ENCODE results near the gene GBF1.
"Not testable (repeated sequence)": the region's sequence is repeated elsewhere in the genome, so short reads cannot be mapped to it uniquely, and the experiment has no call there.

GBF1 gene

GRCh38 chr10:102234888-102235597 lies 10.3 kb upstream of the GBF1 start:
- no peak for DNase-seq

GRCh38 chr10:102235598-102235920 lies 9.8 kb upstream of the GBF1 start:
- DNase-seq: no peak

DNA sequence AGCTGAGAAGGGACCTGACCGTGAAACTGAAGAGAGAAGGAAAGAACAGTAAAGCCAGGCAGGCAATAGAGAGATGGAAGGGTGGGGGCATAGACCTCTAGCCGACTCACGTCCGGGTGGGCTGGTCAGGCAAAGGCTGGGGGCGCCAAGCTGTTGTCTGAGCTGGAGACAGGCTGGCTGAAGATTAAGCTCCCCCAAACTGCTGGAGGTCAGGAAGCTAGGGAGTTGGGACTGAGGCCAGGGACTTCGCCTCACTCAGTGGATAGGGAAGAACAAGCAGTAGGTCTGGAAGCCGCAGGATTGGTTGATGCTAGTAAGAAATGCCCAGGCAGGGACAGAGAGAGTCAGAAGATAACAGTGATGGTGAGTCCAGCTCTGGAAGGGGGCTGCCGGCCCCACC lies 9.3 kb upstream of the GBF1 start:
- DNase-seq: no peak

GRCh38 chr10:102237711-102238252 lies 7.5 kb upstream of the GBF1 start:
- no peak for DNase-seq

DNA sequence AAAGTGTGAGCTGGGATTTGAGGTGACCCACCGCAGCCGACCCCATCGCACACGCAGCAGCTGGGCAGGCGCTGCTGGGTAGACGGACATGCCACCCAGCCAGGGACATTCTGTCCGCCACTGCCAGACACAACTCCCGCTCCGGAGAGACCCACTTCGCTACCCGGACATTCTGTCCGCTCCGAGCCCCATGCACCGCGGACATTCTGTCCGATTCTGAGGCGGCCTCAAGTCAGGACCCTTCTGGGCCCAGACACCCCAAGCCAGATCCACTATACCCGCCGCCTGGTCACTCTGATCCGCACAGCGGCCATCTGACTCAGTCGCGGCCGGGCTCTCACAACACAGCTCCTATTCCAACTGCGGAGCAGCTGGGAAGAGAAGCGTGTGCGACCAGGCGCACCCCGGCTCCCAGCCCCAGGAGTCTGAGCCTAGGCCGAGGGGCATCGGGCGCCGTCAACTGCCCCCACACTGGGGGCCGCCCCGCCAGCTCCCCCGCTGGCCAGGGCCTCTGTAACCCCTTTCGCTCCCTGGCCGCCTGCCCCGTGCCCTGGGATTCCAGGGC lies 4.8 kb upstream of the GBF1 start:
- DNase-seq: no peak

DNA sequence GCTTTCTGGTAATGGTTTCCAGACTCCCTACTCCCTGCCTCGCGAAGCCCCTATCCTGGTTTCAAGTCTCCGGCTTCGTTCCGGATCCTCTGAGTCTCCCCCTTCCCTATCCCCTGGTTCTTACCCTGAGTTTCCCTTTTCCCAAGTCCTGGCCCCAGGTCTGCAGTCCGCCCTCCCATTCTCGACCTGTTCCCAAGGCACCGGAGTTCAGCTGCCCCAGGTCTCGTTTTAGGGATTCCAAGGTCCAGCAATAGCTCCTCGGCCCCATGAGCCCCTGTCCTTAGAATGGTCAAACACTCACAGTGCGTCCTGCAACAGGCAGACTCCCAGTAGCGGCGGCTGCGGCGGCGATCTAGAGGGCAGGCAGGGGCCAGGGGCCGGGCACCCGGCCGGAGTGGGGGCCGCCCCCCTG lies 4.3 kb upstream of the GBF1 start:
- no peak for DNase-seq

- DNase-seq: peak; percentile 80
These were observed 3.8 kb upstream of the GBF1 start, which contains the start of gene PITX3 for GRCh38 chr10:102241444-102242117. Gene PITX3 (minus strand): TSS chr10:102241512. CDS start chr10:102232080, 9,432 bp downstream.

- DNase-seq: no peak
These were observed 3.2 kb upstream of the GBF1 start for GRCh38 chr10:102242118-102242485.

GRCh38 chr10:102243309-102243708 lies 2.0 kb upstream of the GBF1 start:
- no peak for DNase-seq

DNA sequence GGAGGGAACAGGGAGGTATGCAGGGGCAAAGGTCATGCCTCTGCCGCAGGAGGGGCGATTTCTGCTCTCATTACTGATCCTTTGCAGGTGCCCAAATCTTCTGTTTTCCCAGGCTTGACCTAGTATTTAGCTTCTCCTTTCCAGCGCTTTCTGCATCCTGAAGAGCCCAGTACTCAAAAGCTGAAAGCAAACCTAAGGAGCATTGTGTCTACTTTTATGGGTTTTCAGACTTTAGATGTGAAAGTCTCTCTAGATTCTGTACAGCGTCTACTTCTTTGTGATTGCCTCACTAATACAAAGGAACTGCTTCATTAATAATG lies 560 bp downstream of the GBF1 start:
- no peak for DNase-seq

DNA sequence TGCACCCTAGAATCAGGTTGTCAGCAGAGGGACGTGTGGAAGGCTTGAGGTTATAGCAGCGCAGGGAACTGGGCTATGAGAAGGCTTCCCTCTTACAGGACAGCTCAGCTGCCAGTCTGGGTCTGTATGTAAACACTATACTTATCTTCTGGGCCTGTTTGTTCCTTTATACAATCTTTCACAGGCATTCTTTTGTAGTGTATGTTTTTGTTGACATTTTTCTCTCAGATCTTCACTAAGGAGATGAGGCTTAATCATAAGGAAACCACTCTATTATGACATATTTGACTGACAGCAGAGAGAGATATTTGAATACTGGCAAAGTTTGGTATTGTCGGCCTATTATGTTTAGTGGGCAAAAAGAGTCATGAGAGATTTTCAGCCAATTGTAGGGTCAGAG lies 929 bp downstream of the GBF1 start:
- DNase-seq: no peak

DNA sequence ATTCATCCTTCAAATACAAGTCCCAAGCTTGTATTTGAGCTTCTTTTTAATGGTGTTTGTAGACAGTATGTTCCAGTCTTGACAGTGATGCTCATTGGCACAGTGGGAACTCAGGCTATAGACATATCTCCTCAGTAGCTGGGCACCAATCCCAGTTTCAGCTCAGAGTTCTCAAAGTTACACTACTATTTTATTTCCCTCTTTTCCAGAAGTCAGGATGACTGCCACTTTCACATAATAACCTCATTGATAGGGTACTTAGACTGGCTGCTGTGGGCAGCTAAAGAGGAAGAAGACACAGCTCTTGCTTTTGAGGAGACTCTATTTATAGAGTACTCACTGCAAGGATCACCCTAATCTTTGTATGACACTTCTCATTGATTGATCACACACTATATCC lies 2.4 kb downstream of the GBF1 start:
- no peak for DNase-seq

DNA sequence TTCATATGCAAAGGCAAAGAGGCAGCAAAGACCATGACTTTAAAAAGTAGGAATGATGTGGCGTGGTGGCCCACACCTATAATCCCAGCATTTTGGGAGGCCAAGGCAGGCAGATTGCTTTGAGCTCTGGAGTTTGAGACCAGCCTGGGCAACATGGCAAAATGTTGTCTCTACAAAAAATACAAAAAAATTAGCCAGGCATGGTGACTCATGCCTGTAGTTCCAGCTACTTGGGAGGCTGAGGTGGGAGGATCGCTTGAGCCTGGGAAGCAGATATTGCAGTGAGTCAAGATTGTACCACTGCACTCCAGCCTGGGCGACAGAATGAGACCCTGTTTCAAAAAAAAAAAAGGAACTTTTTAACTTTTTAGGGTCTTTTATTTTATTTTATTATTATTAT lies 7.2 kb downstream of the GBF1 start:
- not testable (repeated sequence) for DNase-seq

- no peak for DNase-seq
These were observed 9.1 kb downstream of the GBF1 start for GRCh38 chr10:102254426-102254825.

- no peak for DNase-seq
These were observed 10.1 kb downstream of the GBF1 start for GRCh38 chr10:102255404-102255803.

GRCh38 chr10:102261196-102261595 lies 15.9 kb downstream of the GBF1 start:
- no peak for DNase-seq

GRCh38 chr10:102261842-102262241 lies 16.5 kb downstream of the GBF1 start:
- DNase-seq: no peak

GRCh38 chr10:102262744-102263370 lies 17.5 kb downstream of the GBF1 start:
- no peak for DNase-seq

DNA sequence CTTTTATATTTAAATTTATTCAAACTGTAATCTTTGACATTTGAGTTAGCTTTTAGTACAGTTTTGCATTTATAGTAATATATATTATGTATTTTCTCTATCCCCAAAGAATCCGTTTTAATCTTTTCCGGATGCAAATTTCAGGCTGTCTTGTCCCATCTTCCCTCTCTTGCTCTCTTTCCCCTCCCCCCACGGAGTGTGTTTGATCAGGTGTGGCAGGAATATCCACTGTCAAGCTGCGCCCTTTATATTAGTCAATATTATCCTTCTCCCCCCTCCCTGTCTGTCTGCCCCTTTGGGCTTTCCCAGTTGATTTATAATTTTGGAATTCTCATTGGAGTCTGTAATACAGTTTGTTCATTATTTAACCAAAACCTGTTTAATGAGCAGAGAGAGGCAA lies 19.0 kb downstream of the GBF1 start:
- DNase-seq: no peak

- DNase-seq: no peak
These were observed 21.3 kb downstream of the GBF1 start for GRCh38 chr10:102266670-102267069.

DNA sequence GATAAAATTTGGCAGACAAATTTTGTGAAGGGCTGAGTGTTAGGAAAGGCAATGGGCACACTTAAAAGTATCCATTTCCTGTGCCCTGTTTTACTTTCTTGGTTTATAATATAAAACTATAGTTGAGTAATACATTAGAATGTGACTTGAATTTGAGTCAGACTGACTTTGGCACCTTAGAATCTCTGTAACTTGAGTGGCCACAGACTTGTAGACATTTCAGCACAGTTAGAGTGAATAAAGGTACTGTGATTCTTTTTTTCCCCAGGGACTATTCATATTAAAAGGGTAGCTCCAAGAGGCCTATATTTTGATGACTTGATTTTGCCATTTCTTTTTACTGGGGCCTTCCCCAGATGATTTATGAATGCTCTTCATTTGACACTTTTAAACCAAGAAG lies 22.4 kb downstream of the GBF1 start:
- DNase-seq: no peak

- no peak for DNase-seq
These were observed 23.1 kb downstream of the GBF1 start for GRCh38 chr10:102268375-102268888.

DNA sequence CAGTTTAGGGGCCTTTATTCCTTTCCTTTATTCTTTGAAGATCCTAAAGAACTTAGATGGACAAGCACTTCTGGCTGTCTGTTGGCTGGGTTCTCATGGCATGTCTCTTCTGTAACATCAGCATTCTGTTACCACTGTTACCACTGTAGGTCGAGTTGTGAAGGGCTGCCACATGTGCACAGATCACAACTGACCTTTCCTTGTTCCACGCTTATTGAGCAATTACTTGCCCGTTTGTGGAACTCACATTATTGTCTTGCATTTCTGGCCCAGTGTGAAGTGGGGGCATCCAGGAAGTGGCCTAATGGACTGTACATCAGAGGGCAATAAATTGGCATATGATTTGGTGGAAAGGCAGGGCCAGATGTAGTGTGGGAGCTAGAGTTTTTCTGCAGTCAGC lies 23.7 kb downstream of the GBF1 start:
- no peak for DNase-seq

GRCh38 chr10:102274062-102274461 lies 28.7 kb downstream of the GBF1 start:
- no peak for DNase-seq

Measured in effector CD8-positive, alpha-beta T cell (primary cell).